ENCODE measurements around the gene NCOA7. TPM values are rescaled to one million over a fixed set of nuclear protein-coding genes. Genes with fewer than 3 reads are reported as not detected.
A peak's percentile ranks its signal among the peaks of the same experiment; 100 is the strongest.

Gene NCOA7
- total and polyA plus RNA-seq, 10 of the 15 experiments (the other 5 are each of a cell fraction or from before 2014, with no cell fraction given), result 18.9 to 50.3 (median 34.2) TPM

DNA sequence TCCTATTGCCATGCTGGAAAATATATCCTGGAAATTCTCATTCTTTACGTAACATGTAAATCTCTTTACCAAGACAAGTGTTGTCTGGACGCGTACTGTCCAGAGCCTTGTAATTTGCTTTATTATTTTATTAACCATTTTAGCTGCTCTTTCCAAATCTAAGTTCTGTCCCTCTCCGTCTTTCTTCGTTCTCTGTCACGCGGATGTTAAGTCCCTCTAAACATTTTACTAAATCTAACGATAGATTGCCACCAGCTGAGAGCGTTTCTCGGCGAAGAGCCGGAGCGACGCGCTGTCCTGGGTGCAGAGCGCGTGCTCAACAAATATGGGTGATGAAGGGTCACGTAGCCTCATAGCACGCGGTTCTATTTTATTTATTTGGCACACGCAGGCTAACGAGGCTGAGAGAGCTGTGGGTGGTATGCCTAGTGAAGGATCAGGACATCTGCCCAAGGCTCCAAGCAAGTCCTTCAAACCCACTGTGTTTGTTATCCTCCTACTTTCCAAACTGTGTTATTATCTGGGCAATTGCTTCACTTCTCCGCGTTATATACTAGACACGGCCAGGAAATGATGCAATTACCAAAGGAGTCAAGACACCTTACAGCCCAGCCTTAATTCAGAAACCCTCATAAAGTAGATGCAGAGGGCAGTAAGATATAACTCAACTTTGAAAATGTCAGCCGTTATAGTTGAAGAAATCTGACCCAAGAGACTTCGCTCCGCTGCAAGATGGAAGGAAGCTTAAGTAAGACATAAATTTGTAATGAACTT is 10.0 kb upstream of the NCOA7 start (continued):
- TF ChIP-seq NFYA (IDR thresholded peaks at IDR 0.05; ENCODE audit: borderline replicate concordance, low read depth, low read length) (no peak), NRF1 (conservative IDR thresholded peaks at IDR 0.05; ENCODE audit: low read depth, low read length) (peak; percentile 22; the same call in 1 of the 2 replicates)

DNA sequence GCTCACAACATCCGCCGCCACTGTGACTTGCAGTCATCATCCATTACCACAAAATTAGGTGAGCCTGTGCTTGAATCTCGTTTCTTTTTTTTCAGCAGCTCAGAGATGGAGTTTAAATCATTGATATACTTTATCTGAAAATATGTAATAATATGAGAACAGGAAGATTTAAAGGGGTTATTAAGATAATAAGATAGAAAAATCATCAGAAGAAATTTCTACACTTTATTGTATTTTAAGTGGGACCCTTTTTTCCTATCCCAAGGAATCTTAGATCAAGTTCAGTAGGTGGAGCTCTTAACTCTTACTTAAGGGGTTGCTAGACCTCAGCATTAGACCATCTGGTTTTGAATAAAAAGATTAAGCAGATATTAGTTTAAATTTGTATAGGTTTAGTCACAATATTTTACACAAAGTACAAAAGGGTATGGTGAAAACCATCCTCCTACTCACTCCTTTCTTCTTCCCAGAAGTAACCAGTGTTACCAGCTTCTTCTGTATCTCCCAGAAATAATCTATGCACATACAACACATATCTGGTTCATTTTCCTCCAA is 9.4 kb upstream of the NCOA7 start:
- ChIA-PET RAD21 (ENCODE audit: unreplicated experiment) (interaction anchor here (0.6 to 5.0 kb wide), 50 partner anchors 9 to 480 kb away, joined by 3 to 101 read pairs (median 5); partner anchors contain the start of genes HDDC2, HINT3, NCOA7 and TRMT11), SMC1A (ENCODE audit: uncharacterized antibody, unreplicated experiment) (interaction anchor here (0.7 to 9.6 kb wide), 49 partner anchors 11 to 477 kb away, joined by 3 to 179 read pairs (median 6); partner anchors contain the start of genes HINT3, NCOA7 and TRMT11), CTCF (interaction anchor here (0.7 to 23.8 kb wide), 51 partner anchors 11 to 472 kb away, joined by 3 to 505 read pairs (median 5); partner anchors contain the start of genes HINT3, NCOA7 and TRMT11), POLR2A (interaction anchor here (0.6 to 2.4 kb wide), 15 partner anchors 10 to 205 kb away, joined by 3 to 55 read pairs (median 6); partner anchors contain the start of genes HINT3, NCOA7 and TRMT11)
- Histone ChIP-seq H3K4me2 (ENCODE audit: control insufficient read depth, insufficient read depth) (peak overlapping the region; percentile 93), H3K27me3 (replicated peaks in 1 of 2; ENCODE audit: control insufficient read depth in 2 of 2, insufficient read depth in 2 of 2, low read length in 1 of 2) (no peaks in the 10 kb centered on the region), H3K27ac (ENCODE audit: control insufficient read depth, insufficient read depth) (peak overlapping the region; percentile 91), H3K4me3 (peak overlapping the region; percentile 73), H4K20me1 (ENCODE audit: control insufficient read depth, insufficient read depth) (no peaks in the 10 kb centered on the region), H3K9me3 (replicated peaks; ENCODE audit: control insufficient read depth, insufficient read depth, low read length) (no peaks in the 10 kb centered on the region), H3K36me3 (ENCODE audit: control insufficient read depth in 2 of 2, insufficient read depth in 2 of 2, low read length in 1 of 2) (no peaks in the 10 kb centered on the region), H3K9ac (ENCODE audit: control insufficient read depth, insufficient read depth, low read length) (peak overlapping the region; percentile 78), H3K4me1 (ENCODE audit: control insufficient read depth, insufficient read depth, low read length) (peaks cover 4% of the 10 kb centered on the region; the same call in 1 of the 2 replicates), H2AFZ (ENCODE audit: control insufficient read depth, low read depth, low read length) (peak overlapping the region; percentile 95), H3K79me2 (ENCODE audit: control insufficient read depth, insufficient read depth, low read length) (peaks cover 1% of the 10 kb centered on the region; the same call in 1 of the 2 replicates)
- DNase-seq (ENCODE audit: low read depth, low spot score) (no peak), FAIRE-seq (peak; percentile 61), ATAC-seq (peak; percentile 63)
- 0% methylated on average over 3 of the region's 3 CpGs for WGBS (ENCODE audit: insufficient coverage, insufficient replicate concordance, low lambda C conversion rate, missing lambda C conversion rate)
- TSS peak; percentile 78 for BruUV-seq (replicated peaks)
- in situ Hi-C loops (cut with MboI), result loop anchor here (25.0 kb wide), 1 partner anchor 1506 kb away; no protein-coding TSS in a partner anchor
- intact Hi-C loops (cut with micrococcal nuclease; ENCODE audit: unreplicated experiment), result loop anchor here (1.0 to 5.0 kb wide), 2 partner anchors 193 to 206 kb away; partner anchors contain the start of gene TRMT11
- TF ChIP-seq BRCA1 (IDR thresholded peaks at IDR 0.05; ENCODE audit: low read depth, low read length), result no peak
- TF ChIP-seq NFYA (IDR thresholded peaks at IDR 0.05; ENCODE audit: borderline replicate concordance, low read depth, low read length), result no peak
- TF ChIP-seq HDAC6 (IDR thresholded peaks at IDR 0.05; ENCODE audit: unreplicated experiment), result no peak
- TF ChIP-seq, protein P1, sequence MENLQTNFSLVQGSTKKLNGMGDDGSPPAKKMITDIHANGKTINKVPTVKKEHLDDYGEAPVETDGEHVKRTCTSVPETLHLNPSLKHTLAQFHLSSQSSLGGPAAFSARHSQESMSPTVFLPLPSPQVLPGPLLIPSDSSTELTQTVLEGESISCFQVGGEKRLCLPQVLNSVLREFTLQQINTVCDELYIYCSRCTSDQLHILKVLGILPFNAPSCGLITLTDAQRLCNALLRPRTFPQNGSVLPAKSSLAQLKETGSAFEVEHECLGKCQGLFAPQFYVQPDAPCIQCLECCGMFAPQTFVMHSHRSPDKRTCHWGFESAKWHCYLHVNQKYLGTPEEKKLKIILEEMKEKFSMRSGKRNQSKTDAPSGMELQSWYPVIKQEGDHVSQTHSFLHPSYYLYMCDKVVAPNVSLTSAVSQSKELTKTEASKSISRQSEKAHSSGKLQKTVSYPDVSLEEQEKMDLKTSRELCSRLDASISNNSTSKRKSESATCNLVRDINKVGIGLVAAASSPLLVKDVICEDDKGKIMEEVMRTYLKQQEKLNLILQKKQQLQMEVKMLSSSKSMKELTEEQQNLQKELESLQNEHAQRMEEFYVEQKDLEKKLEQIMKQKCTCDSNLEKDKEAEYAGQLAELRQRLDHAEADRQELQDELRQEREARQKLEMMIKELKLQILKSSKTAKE (IDR thresholded peaks at IDR 0.05; ENCODE audit: low read depth, poor library complexity, severe bottlenecking), result peak; percentile 40
- TF ChIP-seq RAD21 (IDR thresholded peaks at IDR 0.05; ENCODE audit: insufficient read depth, low read depth, low read length), result peak; percentile 61
- TF ChIP-seq SUPT20H (IDR thresholded peaks at IDR 0.05; ENCODE audit: borderline replicate concordance, control insufficient read depth, low read depth, low read length), result no peak
- TF ChIP-seq TAF1 (IDR thresholded peaks at IDR 0.05; ENCODE audit: borderline replicate concordance, low read depth, low read length), result no peak
- no peak for TF ChIP-seq ATF7 (IDR thresholded peaks at IDR 0.05; ENCODE audit: low read depth)
- no peak for TF ChIP-seq TCF3 (IDR thresholded peaks at IDR 0.05; ENCODE audit: borderline replicate concordance, insufficient read depth, low read depth, low read length)
- no peak for TF ChIP-seq PAX8 (IDR thresholded peaks at IDR 0.05)
- no peak for TF ChIP-seq CHD2 (IDR thresholded peaks at IDR 0.05; ENCODE audit: borderline replicate concordance, low read depth, low read length)
- no peak for TF ChIP-seq NR2C2 (IDR thresholded peaks at IDR 0.05; ENCODE audit: borderline replicate concordance, control insufficient read depth, insufficient read length, low read depth)
- TF ChIP-seq, protein P2, sequence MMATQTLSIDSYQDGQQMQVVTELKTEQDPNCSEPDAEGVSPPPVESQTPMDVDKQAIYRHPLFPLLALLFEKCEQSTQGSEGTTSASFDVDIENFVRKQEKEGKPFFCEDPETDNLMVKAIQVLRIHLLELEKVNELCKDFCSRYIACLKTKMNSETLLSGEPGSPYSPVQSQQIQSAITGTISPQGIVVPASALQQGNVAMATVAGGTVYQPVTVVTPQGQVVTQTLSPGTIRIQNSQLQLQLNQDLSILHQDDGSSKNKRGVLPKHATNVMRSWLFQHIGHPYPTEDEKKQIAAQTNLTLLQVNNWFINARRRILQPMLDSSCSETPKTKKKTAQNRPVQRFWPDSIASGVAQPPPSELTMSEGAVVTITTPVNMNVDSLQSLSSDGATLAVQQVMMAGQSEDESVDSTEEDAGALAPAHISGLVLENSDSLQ (IDR thresholded peaks at IDR 0.05), result no peak
- no peak for TF ChIP-seq BMI1 (IDR thresholded peaks at IDR 0.05; ENCODE audit: borderline replicate concordance)

Measured in GM12878 (cell line).